Duodenal mucosa (tissue), 2 donors: ENCODE results near the gene SSR2.
"Not testable (repeated sequence)": the region's sequence is repeated elsewhere in the genome, so short reads cannot be mapped to it uniquely, and the experiment has no call there.

Source experiments
- H3K27ac ChIP-seq: one replicate; pipeline ENCODE4 v1.7.0; 2013; ENCODE audit warnings: low read depth, low read length
- H3K27me3 ChIP-seq, 2 donors: one replicate each; pipeline ENCODE4 v1.7.0; 2013; ENCODE audit warnings: low read length in 2 of 2, control low read depth in 1 of 2; ENCODE audit not compliant: insufficient read depth in 2 of 2, control insufficient read depth in 1 of 2
- H3K36me3 ChIP-seq, 2 donors: one replicate each; pipeline ENCODE4 v1.7.0; 2013; ENCODE audit warnings: low read length in 2 of 2, control low read depth in 1 of 2; ENCODE audit not compliant: insufficient read depth in 2 of 2, control insufficient read depth in 1 of 2
- H3K4me1 ChIP-seq, 2 donors: one replicate each; pipeline ENCODE4 v1.7.0; 2013; ENCODE audit warnings: low read length in 2 of 2, control low read depth in 1 of 2; ENCODE audit not compliant: insufficient read depth in 2 of 2, control insufficient read depth in 1 of 2
- H3K4me3 ChIP-seq, 2 donors: one replicate each; pipeline ENCODE4 v1.7.0; 2013; ENCODE audit warnings: low read length in 2 of 2, low read depth in 1 of 2
- H3K9ac ChIP-seq, 2 donors: one replicate each; pipeline ENCODE4 v1.7.0; 2013; ENCODE audit warnings: low read length in 2 of 2, low read depth in 1 of 2
- H3K9me3 ChIP-seq, 2 donors: one replicate each; pipeline ENCODE4 v1.7.0; 2013; ENCODE audit warnings: low read length in 2 of 2, control low read depth in 1 of 2; ENCODE audit not compliant: control insufficient read depth in 1 of 2

Gene SSR2

GRCh38 chr1:156048663-156049258 lies 28.0 kb upstream of the SSR2 start:
- peaks cover 7 to 32% of the 10 kb centered on the region in 2 donors for H3K36me3 ChIP-seq
- no peaks in the 10 kb centered on the region for H3K27me3 ChIP-seq
- H3K9ac ChIP-seq, result no peak overlapping the region

GRCh38 chr1:156045076-156045475 lies 24.3 kb upstream of the SSR2 start:
- Histone ChIP-seq H3K9me3 (no peaks in the 10 kb centered on the region), H3K9ac (no peak overlapping the region), H3K27ac (no peak overlapping the region), H3K4me1 (no peaks in the 10 kb centered on the region), H3K27me3 (no peaks in the 10 kb centered on the region), H3K4me3 (no peak overlapping the region), H3K36me3 (peaks cover 7 to 54% of the 10 kb centered on the region in 2 donors)

More at GRCh38 chr1:156048663-156049258, 28.0 kb upstream of the SSR2 start:
- Histone ChIP-seq H3K27ac (no peak overlapping the region), H3K9me3 (no peaks in the 10 kb centered on the region), H3K4me1 (peaks cover 0 to 6% of the 10 kb centered on the region in 2 donors), H3K4me3 (no peak overlapping the region)

GRCh38 chr1:156042828-156043227 lies 22.1 kb upstream of the SSR2 start:
- Histone ChIP-seq H3K36me3 (peaks cover 0 to 32% of the 10 kb centered on the region in 2 donors), H3K4me3 (no peak overlapping the region), H3K27me3 (no peaks in the 10 kb centered on the region), H3K4me1 (no peaks in the 10 kb centered on the region), H3K9ac (no peak overlapping the region), H3K9me3 (no peaks in the 10 kb centered on the region), H3K27ac (no peak overlapping the region)

- H3K27me3 ChIP-seq, H3K4me1 ChIP-seq, H3K9me3 ChIP-seq, H3K27ac ChIP-seq, H3K9ac ChIP-seq, H3K4me3 ChIP-seq: not testable (repeated sequence)
- peaks cover 0 to 15% of the 10 kb centered on the region in 2 donors for H3K36me3 ChIP-seq
These were observed 14.2 kb upstream of the SSR2 start for GRCh38 chr1:156034991-156035390.

GRCh38 chr1:156033011-156033410 lies 12.3 kb upstream of the SSR2 start:
- Histone ChIP-seq H3K4me3 (no peak overlapping the region), H3K36me3 (peaks cover 0 to 15% of the 10 kb centered on the region in 2 donors), H3K4me1 (no peaks in the 10 kb centered on the region), H3K27me3 (no peaks in the 10 kb centered on the region), H3K9ac (no peak overlapping the region), H3K9me3 (no peaks in the 10 kb centered on the region), H3K27ac (no peak overlapping the region)

- Histone ChIP-seq H3K4me3 (no peak overlapping the region), H3K27ac (no peak overlapping the region), H3K27me3 (no peaks in the 10 kb centered on the region), H3K36me3 (no peaks in the 10 kb centered on the region), H3K9me3 (no peaks in the 10 kb centered on the region), H3K9ac (no peak overlapping the region), H3K4me1 (peaks cover 4 to 9% of the 10 kb centered on the region in 2 donors)
These were observed 5.8 kb upstream of the SSR2 start for GRCh38 chr1:156026588-156026987.

GRCh38 chr1:156025876-156026275 lies 5.1 kb upstream of the SSR2 start:
- no peak overlapping the region for H3K27ac ChIP-seq
- H3K36me3 ChIP-seq, result no peaks in the 10 kb centered on the region
- peak overlapping the region; percentile 10 to 21 for H3K4me3 ChIP-seq
- no peak overlapping the region for H3K9ac ChIP-seq
- peaks cover 4 to 12% of the 10 kb centered on the region in 2 donors for H3K4me1 ChIP-seq
- H3K27me3 ChIP-seq, result no peaks in the 10 kb centered on the region
- no peaks in the 10 kb centered on the region for H3K9me3 ChIP-seq

GRCh38 chr1:156024801-156025200 lies 4.0 kb upstream of the SSR2 start:
- H3K27ac ChIP-seq, result no peak overlapping the region
- no peak overlapping the region for H3K9ac ChIP-seq
- peaks cover 9 to 19% of the 10 kb centered on the region in 2 donors for H3K4me1 ChIP-seq
- H3K27me3 ChIP-seq, result no peaks in the 10 kb centered on the region
- H3K9me3 ChIP-seq, result no peaks in the 10 kb centered on the region
- H3K36me3 ChIP-seq, result no peaks in the 10 kb centered on the region
- H3K4me3 ChIP-seq, result no peak overlapping the region

GRCh38 chr1:156021954-156022353 lies 1.2 kb upstream of the SSR2 start:
- H3K27me3 ChIP-seq, result no peaks in the 10 kb centered on the region
- H3K9me3 ChIP-seq, result no peaks in the 10 kb centered on the region
- H3K9ac ChIP-seq, result no peak overlapping the region
- peaks cover 4 to 9% of the 10 kb centered on the region in 2 donors for H3K36me3 ChIP-seq
- H3K4me3 ChIP-seq, result no peak overlapping the region
- peaks cover 12 to 26% of the 10 kb centered on the region in 2 donors for H3K4me1 ChIP-seq
- H3K27ac ChIP-seq, result no peak overlapping the region

GRCh38 chr1:156021093-156021428 lies 310 bp upstream of the SSR2 start:
- H3K27ac ChIP-seq, result no peak overlapping the region
- H3K9me3 ChIP-seq, result no peaks in the 10 kb centered on the region
- no peaks in the 10 kb centered on the region for H3K27me3 ChIP-seq
- H3K36me3 ChIP-seq, result peaks cover 6 to 14% of the 10 kb centered on the region in 2 donors
- peak overlapping the region; percentile 63 to 76 for H3K9ac ChIP-seq
- H3K4me3 ChIP-seq, result peak overlapping the region; percentile 84 to 90
- peaks cover 11 to 26% of the 10 kb centered on the region in 2 donors for H3K4me1 ChIP-seq

- no peak overlapping the region for H3K27ac ChIP-seq
- H3K9ac ChIP-seq, result peak overlapping the region; percentile 63 to 76
- H3K27me3 ChIP-seq, result no peaks in the 10 kb centered on the region
- peaks cover 7 to 19% of the 10 kb centered on the region in 2 donors for H3K36me3 ChIP-seq
- no peaks in the 10 kb centered on the region for H3K9me3 ChIP-seq
- H3K4me3 ChIP-seq, result peak overlapping the region; percentile 84 to 90
- peaks cover 8 to 17% of the 10 kb centered on the region in 2 donors for H3K4me1 ChIP-seq
These were observed 832 bp downstream of the SSR2 start for GRCh38 chr1:156019946-156020292.
